ENCODE measurements around the gene SPEG. TPM values are rescaled to one million over a fixed set of nuclear protein-coding genes. Genes with fewer than 3 reads are reported as not detected.

SPEG gene
- total and polyA plus RNA-seq, 2 donors (not counting 3 experiments of a cell fraction or from before 2014, with no cell fraction given) = 0.84 to 3.5 TPM

DNA sequence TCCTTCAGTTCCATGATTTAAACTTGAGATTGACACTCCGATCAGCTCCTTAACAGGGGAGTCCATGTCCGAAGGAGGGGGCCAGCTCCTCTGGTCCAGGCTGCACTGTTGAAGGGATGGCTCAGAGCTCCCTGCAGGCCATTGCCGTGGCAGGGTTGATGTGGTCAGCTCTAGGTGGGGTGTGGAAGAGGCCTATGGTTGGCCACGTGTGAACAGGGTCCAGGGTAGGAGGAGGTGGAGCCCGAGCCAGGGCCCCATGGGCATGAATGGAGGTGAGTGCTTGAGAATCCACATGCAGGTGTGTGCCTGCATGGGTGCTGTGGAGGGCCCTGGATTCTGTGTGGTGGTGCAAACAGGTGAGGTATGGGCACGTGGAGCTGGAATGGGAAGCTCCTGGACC lies 1.1 kb downstream of the SPEG start:
- H3K27ac ChIP-seq (ENCODE audit: insufficient read depth, low read depth, low read length) = no peak overlapping the region
- POLR2A ChIA-PET = no interaction called here
- TF ChIP-seq, protein P1, sequence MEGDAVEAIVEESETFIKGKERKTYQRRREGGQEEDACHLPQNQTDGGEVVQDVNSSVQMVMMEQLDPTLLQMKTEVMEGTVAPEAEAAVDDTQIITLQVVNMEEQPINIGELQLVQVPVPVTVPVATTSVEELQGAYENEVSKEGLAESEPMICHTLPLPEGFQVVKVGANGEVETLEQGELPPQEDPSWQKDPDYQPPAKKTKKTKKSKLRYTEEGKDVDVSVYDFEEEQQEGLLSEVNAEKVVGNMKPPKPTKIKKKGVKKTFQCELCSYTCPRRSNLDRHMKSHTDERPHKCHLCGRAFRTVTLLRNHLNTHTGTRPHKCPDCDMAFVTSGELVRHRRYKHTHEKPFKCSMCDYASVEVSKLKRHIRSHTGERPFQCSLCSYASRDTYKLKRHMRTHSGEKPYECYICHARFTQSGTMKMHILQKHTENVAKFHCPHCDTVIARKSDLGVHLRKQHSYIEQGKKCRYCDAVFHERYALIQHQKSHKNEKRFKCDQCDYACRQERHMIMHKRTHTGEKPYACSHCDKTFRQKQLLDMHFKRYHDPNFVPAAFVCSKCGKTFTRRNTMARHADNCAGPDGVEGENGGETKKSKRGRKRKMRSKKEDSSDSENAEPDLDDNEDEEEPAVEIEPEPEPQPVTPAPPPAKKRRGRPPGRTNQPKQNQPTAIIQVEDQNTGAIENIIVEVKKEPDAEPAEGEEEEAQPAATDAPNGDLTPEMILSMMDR (IDR thresholded peaks at IDR 0.05; ENCODE audit: extremely low read depth in 1 of 2, insufficient read depth in 1 of 2, low read depth in 1 of 2, low read length in 2 of 2) = no peak
- TF ChIP-seq, protein P2, sequence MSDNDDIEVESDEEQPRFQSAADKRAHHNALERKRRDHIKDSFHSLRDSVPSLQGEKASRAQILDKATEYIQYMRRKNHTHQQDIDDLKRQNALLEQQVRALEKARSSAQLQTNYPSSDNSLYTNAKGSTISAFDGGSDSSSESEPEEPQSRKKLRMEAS (IDR thresholded peaks at IDR 0.05; ENCODE audit: insufficient read depth, insufficient read length) = no peak
- TF ChIP-seq GATA2 (IDR thresholded peaks at IDR 0.05; ENCODE audit: insufficient read depth, insufficient read length, low read depth, low read length) = no peak
- TF ChIP-seq EZH2 (IDR thresholded peaks at IDR 0.05; ENCODE audit: borderline replicate concordance, low read depth, low read length, severe bottlenecking) = no peak
- TF ChIP-seq POLR2AphosphoS5 (IDR thresholded peaks at IDR 0.05; ENCODE audit: insufficient read depth, low read depth, low read length) = no peak
- TF ChIP-seq MYC (IDR thresholded peaks at IDR 0.05; ENCODE audit: low read depth, low read length) = no peak
- TF ChIP-seq JUN (IDR thresholded peaks at IDR 0.05; ENCODE audit: borderline replicate concordance, insufficient read depth, insufficient read length, low read depth) = no peak
- no peak for TF ChIP-seq FOS (IDR thresholded peaks at IDR 0.05; ENCODE audit: borderline replicate concordance, insufficient read depth, low read length)
- TF ChIP-seq POLR2A (IDR thresholded peaks at IDR 0.05; ENCODE audit: low read depth, low read length) = no peak
- dilution Hi-C loops (cut with MboI; ENCODE audit: extremely low pct_ligation_motif_present, low sequenced_read_pairs) = no loop called here
- H3K9me3 ChIP-seq (replicated peaks; ENCODE audit: control insufficient read depth, insufficient read depth, low read length) = no peaks in the 10 kb centered on the region
- FAIRE-seq = no peak
- CTCF ChIA-PET = interaction anchor here (0.6 to 5.7 kb wide), 7 partner anchors 11 to 125 kb away, joined by 3 to 30 read pairs (median 4); no protein-coding TSS in a partner anchor
- no peak overlapping the region for H3K4me3 ChIP-seq (replicated peaks in 1 of 3; ENCODE audit: insufficient read depth in 1 of 3, low read depth in 1 of 3, low read length in 3 of 3)
- peaks cover 23 to 24% of the 10 kb centered on the region in 2 experiments for H3K27me3 ChIP-seq (ENCODE audit: control insufficient read depth in 2 of 2, insufficient read depth in 2 of 2, low read length in 2 of 2)
- BruUV-seq (replicated peaks) = no TSS peak
- no peaks in the 10 kb centered on the region for H3K79me2 ChIP-seq (ENCODE audit: control insufficient read depth, insufficient read depth, low read length)
- intact Hi-C loops (cut with micrococcal nuclease) = no loop called here
- no peak for DNase-seq (ENCODE audit: low read depth, low spot score)
- H3K36me3 ChIP-seq (ENCODE audit: control insufficient read depth in 2 of 2, extremely low read depth in 1 of 2, insufficient read depth in 2 of 2, low read length in 2 of 2) = no peaks in the 10 kb centered on the region
- H3K9ac ChIP-seq (replicated peaks; ENCODE audit: extremely low read depth, insufficient read depth, low read length) = no peak overlapping the region
- H3K4me2 ChIP-seq (ENCODE audit: insufficient read depth, low read length) = no peak overlapping the region
- H3K9me1 ChIP-seq (replicated peaks; ENCODE audit: control insufficient read depth, extremely low read depth, insufficient read depth, low read length) = no peaks in the 10 kb centered on the region
- no peaks in the 10 kb centered on the region for H3K4me1 ChIP-seq (ENCODE audit: control insufficient read depth, extremely low read depth, insufficient read depth, low read length)
- no peak overlapping the region for H2AFZ ChIP-seq (ENCODE audit: low read depth, low read length)
- no peaks in the 10 kb centered on the region for H4K20me1 ChIP-seq (replicated peaks; ENCODE audit: control insufficient read depth, extremely low read depth, insufficient read depth, low read length)
